Kidney epithelial cell (primary cell): ENCODE results near the gene SPON1. TPM values are rescaled to one million over a fixed set of nuclear protein-coding genes. Genes with fewer than 3 reads are reported as not detected.
"Not testable (repeated sequence)": the region's sequence is repeated elsewhere in the genome, so short reads cannot be mapped to it uniquely, and the experiment has no call there.

Experiments used
- DNase-seq: peaks from one replicate; pipeline ENCODE4 v3.0.0-alpha.2; 2010; ENCODE audit warnings: low read depth
- H3K27me3 ChIP-seq: 2 replicates; pipeline ENCODE4 v1.6.0; 2011; ENCODE audit warnings: low read length; ENCODE audit not compliant: control insufficient read depth, insufficient read depth
- H3K36me3 ChIP-seq: 2 replicates; pipeline ENCODE4 v1.5.1; 2011; ENCODE audit warnings: low read length; ENCODE audit not compliant: control insufficient read depth, insufficient read depth
- H3K4me3 ChIP-seq: 2 replicates; pipeline ENCODE4 v1.5.1; 2011; ENCODE audit warnings: low read depth, mild to moderate bottlenecking, control low read depth, low read length
- total RNA-seq: library from RNA; depleted of rRNA; stranded (reverse); fragments of >200 nt; gene quantifications from 2 replicates; pipeline ENCODE4 v1.2.3, GENCODE V29; 2015
- TF ChIP-seq, protein P1 (sequence below): IDR thresholded peaks from 2 replicates; pipeline ENCODE4 v1.5.1; 2011; ENCODE audit warnings: mild to moderate bottlenecking, moderate library complexity, low read length, control low read depth, inconsistent platforms; ENCODE audit not compliant: insufficient read depth, poor library complexity, severe bottlenecking

The SPON1 gene
- total RNA-seq, 1 donor from 2014 or later, result 3.7 TPM

- TF ChIP-seq, protein P1, sequence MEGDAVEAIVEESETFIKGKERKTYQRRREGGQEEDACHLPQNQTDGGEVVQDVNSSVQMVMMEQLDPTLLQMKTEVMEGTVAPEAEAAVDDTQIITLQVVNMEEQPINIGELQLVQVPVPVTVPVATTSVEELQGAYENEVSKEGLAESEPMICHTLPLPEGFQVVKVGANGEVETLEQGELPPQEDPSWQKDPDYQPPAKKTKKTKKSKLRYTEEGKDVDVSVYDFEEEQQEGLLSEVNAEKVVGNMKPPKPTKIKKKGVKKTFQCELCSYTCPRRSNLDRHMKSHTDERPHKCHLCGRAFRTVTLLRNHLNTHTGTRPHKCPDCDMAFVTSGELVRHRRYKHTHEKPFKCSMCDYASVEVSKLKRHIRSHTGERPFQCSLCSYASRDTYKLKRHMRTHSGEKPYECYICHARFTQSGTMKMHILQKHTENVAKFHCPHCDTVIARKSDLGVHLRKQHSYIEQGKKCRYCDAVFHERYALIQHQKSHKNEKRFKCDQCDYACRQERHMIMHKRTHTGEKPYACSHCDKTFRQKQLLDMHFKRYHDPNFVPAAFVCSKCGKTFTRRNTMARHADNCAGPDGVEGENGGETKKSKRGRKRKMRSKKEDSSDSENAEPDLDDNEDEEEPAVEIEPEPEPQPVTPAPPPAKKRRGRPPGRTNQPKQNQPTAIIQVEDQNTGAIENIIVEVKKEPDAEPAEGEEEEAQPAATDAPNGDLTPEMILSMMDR, result no peak
- H3K36me3 ChIP-seq, result no peaks in the 10 kb centered on the region
- no peaks in the 10 kb centered on the region for H3K27me3 ChIP-seq
- H3K4me3 ChIP-seq, result no peak overlapping the region
- DNase-seq, result no peak
Measured at GRCh38 chr11:13983081-13983751, 20.7 kb downstream of the SPON1 start.

DNA sequence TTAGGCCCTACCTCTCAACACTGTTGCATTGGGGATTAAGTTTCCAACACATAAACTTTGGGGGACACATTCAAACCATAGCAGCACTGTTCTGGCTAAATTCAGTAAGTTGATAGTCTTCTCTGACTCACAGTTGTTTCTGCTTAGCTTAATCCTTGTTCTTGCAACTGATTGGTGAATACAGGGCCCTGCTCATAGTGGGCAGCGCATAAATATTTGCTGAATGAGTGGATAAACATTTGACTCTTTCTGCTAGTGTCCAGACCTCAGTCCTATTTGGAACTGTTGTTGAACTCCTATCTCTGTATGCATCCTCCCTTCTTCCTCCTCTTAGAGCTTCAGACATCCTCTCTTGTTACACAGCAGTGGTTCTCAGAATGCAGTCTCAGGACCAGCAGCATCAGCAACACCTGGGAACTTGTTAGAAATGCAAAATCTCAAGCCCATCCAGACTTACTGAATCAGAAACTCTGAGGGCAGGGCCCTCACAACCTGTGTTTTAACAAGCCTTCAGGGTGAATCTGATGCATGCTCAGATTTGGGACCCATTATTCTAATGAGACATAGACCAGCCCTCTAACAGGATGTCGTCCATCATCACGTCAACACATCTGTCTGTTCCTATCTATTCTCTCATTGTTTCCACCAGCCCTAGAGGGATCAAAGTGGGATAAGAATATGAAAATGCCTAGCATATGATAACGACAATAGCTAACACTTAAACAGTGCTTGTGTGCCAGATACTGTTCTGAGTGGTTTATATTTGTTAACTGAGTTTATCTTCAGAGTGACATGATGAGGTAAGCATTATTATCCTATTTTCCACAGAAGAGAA is 22.3 kb downstream of the SPON1 start:
- no peak overlapping the region for H3K4me3 ChIP-seq
- H3K36me3 ChIP-seq, result no peaks in the 10 kb centered on the region
- no peak for DNase-seq
- TF ChIP-seq, protein P1, result no peak
- no peaks in the 10 kb centered on the region for H3K27me3 ChIP-seq

DNA sequence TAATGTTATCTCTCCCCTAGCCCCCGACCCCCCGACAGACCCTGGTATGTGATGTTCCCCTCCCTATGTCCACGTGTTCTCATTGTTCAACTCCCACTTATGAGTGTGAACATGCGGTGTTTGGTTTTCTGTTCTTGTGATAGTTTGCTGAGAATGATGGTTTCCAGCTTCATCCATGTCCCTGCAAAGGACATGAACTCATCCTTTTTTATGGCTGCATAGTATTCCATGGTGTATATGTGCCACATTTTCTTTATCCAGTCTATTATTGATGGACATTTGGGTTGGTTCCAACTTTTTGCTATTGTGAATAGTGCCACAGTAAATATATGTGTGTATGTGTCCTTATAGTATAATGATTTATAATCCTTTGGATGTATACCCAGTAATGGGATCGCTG is 24.2 kb downstream of the SPON1 start:
- H3K36me3 ChIP-seq, H3K4me3 ChIP-seq, H3K27me3 ChIP-seq, DNase-seq: not testable (repeated sequence)

GRCh38 chr11:13992158-13992856 is 29.8 kb downstream of the SPON1 start:
- H3K36me3 ChIP-seq, H3K4me3 ChIP-seq, H3K27me3 ChIP-seq: not testable (repeated sequence)
- DNase-seq, result peak; percentile 35

- DNase-seq, result no peak
- no peaks in the 10 kb centered on the region for H3K27me3 ChIP-seq
- no peak overlapping the region for H3K4me3 ChIP-seq
- H3K36me3 ChIP-seq, result no peaks in the 10 kb centered on the region
- TF ChIP-seq, protein P1, result no peak
Measured at GRCh38 chr11:13993096-13993765, 30.7 kb downstream of the SPON1 start.

- TF ChIP-seq, protein P1, result no peak
- H3K4me3 ChIP-seq, result no peak overlapping the region
- H3K36me3 ChIP-seq, result no peaks in the 10 kb centered on the region
- no peaks in the 10 kb centered on the region for H3K27me3 ChIP-seq
- DNase-seq, result no peak
Measured at GRCh38 chr11:13997881-13998280, 35.4 kb downstream of the SPON1 start.
